Thymus (tissue), 11 donors: ENCODE measurements around the gene TBX18. TPM values are rescaled to one million over a fixed set of nuclear protein-coding genes. Genes with fewer than 3 reads are reported as not detected.
A peak's percentile ranks its signal among the peaks of the same experiment; 100 is the strongest.

Source experiments
- DNase-seq, 9 donors: peaks; one replicate each; pipeline ENCODE4 v3.0.0-alpha.2; 2013; ENCODE audit warnings: low spot score in 9 of 9, low read depth in 6 of 9, missing footprints in 1 of 9
- H3K27ac ChIP-seq, 2 donors: one replicate each; pipeline ENCODE4 v1.5.1; 2013; ENCODE audit warnings: control low read depth in 1 of 2, low read depth in 1 of 2, low read length in 1 of 2, mild to moderate bottlenecking in 1 of 2, moderate library complexity in 1 of 2
- H3K27me3 ChIP-seq, 2 donors: one replicate each; pipeline ENCODE4 v1.5.1; 2013; ENCODE audit warnings: low read length in 1 of 2; ENCODE audit not compliant: control insufficient read depth in 2 of 2, insufficient read depth in 1 of 2
- H3K36me3 ChIP-seq, 2 donors: one replicate each; pipeline ENCODE4 v1.5.1; 2013; ENCODE audit warnings: low read length in 1 of 2, mild to moderate bottlenecking in 1 of 2, moderate library complexity in 1 of 2; ENCODE audit not compliant: control insufficient read depth in 2 of 2, insufficient read depth in 2 of 2
- H3K4me1 ChIP-seq, 2 donors: one replicate each; pipeline ENCODE4 v1.5.1; 2013; ENCODE audit warnings: low read length in 2 of 2; ENCODE audit not compliant: control insufficient read depth in 2 of 2, insufficient read depth in 2 of 2
- H3K4me3 ChIP-seq, 2 donors: one replicate each; pipeline ENCODE4 v1.5.1; 2013; ENCODE audit warnings: low read length in 2 of 2, control low read depth in 1 of 2, mild to moderate bottlenecking in 1 of 2
- H3K9me3 ChIP-seq, 2 donors: one replicate each; pipeline ENCODE4 v1.5.1; 2013; ENCODE audit warnings: low read length in 1 of 2, mild to moderate bottlenecking in 1 of 2; ENCODE audit not compliant: control insufficient read depth in 2 of 2, insufficient read depth in 1 of 2
- WGBS: extraction: QIAGEN DNeasy Blood & Tissue Kit; methylation state at CpG from one replicate; pipeline ENCODE4 v1.1.7; 2013; 5-methylcytosine and 5-hydroxymethylcytosine counted together
- polyA plus RNA-seq: library from polyadenylated mRNA; stranded (reverse); fragments of 200-250 nt; gene quantifications from one replicate; pipeline ENCODE4 v1.2.3, GENCODE V29; 2013
- total RNA-seq: library from RNA; stranded (reverse); fragments of 120-200 nt; gene quantifications from one replicate; pipeline ENCODE4 v1.2.4, GENCODE V29; 2013
- donor health status: healthy.

The TBX18 gene
- total and polyA plus RNA-seq, 2 donors, result 0.90 to 1.3 TPM

DNA sequence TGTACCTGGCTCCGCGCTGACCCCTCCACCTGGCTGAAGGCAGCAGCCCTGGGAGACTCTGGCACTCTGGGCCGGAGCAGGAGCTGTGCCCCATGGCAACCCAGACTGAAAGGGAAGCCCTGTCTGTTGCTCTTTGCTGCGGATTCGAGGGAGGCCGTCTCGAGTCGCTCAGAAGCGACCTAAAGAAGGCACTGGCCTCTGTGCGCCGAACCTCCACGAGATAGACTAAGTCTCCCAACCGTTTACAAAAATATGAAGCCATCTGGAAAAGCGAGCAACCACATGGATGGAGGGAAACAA lies 10.5 kb upstream of the TBX18 start:
- Histone ChIP-seq H3K4me1 (peaks cover 0 to 8% of the 10 kb centered on the region in 2 donors), H3K4me3 (no peak overlapping the region), H3K9me3 (peaks cover 0 to 3% of the 10 kb centered on the region in 2 donors), H3K36me3 (no peaks in the 10 kb centered on the region), H3K27ac (no peak overlapping the region), H3K27me3 (peaks cover 49 to 77% of the 10 kb centered on the region in 2 donors)
- 7% methylated on average over 14 of the region's 14 CpGs for whole genome bisulfite sequencing
- DNase-seq, result no peak

DNA sequence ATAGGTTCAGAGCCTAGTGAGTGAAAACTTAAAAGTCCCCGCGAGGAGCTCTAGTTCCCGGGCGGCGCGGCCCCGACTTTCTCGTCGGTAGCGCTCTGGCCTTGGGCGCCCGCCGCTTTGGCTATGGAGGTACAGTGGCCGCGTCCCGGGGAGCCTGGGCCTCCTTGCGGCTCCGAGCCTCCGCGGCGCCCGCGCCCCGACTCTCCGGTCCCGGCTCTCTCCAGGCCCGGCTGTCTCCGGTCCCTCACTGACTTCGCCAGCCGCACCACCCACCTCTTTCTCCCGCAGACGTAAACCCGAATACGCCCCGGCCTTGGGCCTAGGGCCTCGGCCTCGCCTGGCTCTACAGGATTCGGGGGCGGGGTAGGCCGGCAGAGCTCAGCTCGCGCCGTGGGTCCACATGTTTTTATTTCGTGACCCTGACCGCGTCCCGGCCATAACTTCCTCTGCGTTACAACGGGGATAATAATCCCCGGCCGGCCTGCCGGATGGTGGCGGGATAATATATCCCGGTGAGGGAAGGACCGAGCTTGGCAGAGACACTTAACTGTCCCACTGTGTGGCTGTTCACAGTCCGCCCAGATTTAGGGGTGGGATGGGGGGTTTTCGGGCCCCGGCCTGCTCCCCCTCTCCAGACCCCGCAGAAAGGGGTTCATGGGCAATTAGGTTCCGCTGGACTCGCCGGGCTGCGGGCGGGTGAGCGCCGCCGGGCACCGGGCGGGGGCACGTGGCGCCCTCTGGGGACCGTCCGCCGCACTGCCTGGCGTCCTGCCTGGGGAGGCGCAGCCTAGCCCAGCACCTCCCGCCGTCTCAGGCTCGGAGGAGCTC lies 10.0 kb upstream of the TBX18 start:
- 2% methylated on average over 79 of the region's 79 CpGs for WGBS
- Histone ChIP-seq H3K4me3 (no peak overlapping the region), H3K9me3 (peaks cover 0 to 3% of the 10 kb centered on the region in 2 donors), H3K27ac (no peak overlapping the region), H3K27me3 (peaks cover 50 to 79% of the 10 kb centered on the region in 2 donors), H3K36me3 (no peaks in the 10 kb centered on the region), H3K4me1 (peaks cover 0 to 8% of the 10 kb centered on the region in 2 donors)
- DNase-seq, result no peak

DNA sequence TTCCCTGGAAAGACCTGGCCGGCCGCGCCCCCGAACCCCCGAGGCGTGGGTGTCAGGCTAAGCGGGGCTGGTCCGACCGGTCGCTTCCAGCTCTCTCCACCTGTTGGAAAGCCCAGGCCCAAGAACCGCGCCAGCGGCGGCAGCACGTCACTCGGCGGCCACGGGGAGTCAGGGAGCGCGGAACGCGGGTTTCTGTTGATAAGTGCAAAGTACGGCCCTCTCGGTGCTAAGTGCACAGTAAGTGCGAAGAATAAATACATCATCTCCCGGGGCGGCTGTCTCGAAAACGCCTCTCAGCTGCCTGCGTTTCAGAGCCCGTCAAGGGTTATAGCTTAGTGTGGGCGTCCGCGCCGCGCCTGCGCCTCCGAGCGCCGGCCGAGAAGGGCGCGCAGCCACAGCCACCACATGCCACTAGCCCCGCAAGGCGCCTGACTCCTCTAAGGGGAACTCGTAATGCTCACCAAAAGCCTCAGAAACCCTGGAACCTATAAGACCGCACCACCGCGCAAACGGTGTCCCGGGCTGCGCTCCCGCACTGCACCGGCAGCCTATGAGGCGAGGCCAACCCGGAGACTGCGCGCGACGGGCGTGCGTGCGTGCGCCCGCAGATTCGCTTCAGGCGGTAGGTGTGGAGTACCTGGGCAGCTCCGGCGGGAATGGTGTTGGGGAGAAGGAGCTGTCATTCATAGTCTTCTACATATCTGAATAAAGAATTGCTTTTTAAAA lies 9.2 kb upstream of the TBX18 start:
- Histone ChIP-seq H3K27me3 (peaks cover 57 to 87% of the 10 kb centered on the region in 2 donors), H3K4me3 (no peak overlapping the region), H3K4me1 (peaks cover 0 to 8% of the 10 kb centered on the region in 2 donors), H3K36me3 (no peaks in the 10 kb centered on the region), H3K27ac (no peak overlapping the region), H3K9me3 (peaks cover 0 to 3% of the 10 kb centered on the region in 2 donors)
- peak in 1 of 9 donors; percentile 19 for DNase-seq
- 3% methylated on average over 69 of the region's 69 CpGs for WGBS

DNA sequence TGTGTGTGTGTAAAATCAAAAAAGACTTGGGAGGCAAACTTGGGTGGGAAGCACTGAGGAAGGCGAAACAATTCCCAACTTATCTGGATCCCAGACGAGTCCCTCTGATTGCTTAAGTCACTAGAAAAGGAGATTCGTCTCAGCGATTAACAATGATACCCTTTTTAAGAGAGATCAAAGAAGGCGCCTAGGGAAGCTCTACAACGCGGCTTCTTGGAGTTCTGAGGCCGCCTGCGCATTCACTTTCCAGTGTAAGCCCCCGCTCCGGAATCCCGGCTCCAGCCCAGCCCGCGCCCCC lies 8.7 kb upstream of the TBX18 start:
- no peaks in the 10 kb centered on the region for H3K36me3 ChIP-seq
- DNase-seq, result no peak
- H3K4me1 ChIP-seq, result peaks cover 0 to 8% of the 10 kb centered on the region in 2 donors
- no peak overlapping the region for H3K4me3 ChIP-seq
- H3K27ac ChIP-seq, result no peak overlapping the region
- WGBS, result 5% methylated on average over 14 of the region's 14 CpGs
- H3K9me3 ChIP-seq, result peaks cover 0 to 3% of the 10 kb centered on the region in 2 donors
- H3K27me3 ChIP-seq, result peaks cover 62 to 89% of the 10 kb centered on the region in 2 donors

DNA sequence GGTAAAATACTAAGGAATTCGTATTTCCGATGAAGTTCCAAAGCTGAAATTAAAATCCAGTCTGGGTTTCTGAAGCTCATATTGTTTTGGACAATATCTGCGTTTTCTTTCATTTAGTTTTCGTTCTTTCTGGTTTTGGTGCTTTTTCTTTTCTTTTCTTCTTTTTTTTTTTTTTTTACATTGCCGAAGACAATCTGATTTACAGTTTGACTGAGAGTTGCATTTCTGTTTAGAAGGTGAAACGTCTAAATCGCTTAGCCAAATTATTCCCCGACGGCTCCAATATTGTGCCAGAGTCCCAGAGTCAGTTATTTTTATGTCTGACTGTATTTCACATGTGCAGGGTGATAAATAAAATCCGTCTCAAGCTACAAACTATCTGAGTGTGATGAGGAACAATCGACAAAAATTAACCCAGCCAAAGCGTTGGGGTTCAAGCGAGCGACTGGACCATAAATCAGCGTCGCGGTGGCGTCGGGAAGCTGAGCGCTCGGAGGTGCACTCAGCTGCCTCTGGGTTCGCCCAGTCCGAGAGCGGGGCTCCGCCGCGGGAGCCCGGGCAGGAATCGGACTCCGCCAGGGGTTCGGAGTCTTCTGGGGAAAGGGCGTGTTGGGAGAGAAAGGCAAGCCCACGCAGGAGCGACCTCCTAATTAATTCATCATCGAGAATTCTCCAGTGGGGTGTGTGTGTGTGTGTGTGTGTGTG lies 8.2 kb upstream of the TBX18 start:
- WGBS, result 13% methylated on average over 35 of the region's 35 CpGs
- Histone ChIP-seq H3K27ac (no peak overlapping the region), H3K9me3 (peaks cover 0 to 3% of the 10 kb centered on the region in 2 donors), H3K4me1 (peaks cover 0 to 8% of the 10 kb centered on the region in 2 donors), H3K36me3 (no peaks in the 10 kb centered on the region), H3K4me3 (no peak overlapping the region), H3K27me3 (peaks cover 65 to 94% of the 10 kb centered on the region in 2 donors)
- no peak for DNase-seq

DNA sequence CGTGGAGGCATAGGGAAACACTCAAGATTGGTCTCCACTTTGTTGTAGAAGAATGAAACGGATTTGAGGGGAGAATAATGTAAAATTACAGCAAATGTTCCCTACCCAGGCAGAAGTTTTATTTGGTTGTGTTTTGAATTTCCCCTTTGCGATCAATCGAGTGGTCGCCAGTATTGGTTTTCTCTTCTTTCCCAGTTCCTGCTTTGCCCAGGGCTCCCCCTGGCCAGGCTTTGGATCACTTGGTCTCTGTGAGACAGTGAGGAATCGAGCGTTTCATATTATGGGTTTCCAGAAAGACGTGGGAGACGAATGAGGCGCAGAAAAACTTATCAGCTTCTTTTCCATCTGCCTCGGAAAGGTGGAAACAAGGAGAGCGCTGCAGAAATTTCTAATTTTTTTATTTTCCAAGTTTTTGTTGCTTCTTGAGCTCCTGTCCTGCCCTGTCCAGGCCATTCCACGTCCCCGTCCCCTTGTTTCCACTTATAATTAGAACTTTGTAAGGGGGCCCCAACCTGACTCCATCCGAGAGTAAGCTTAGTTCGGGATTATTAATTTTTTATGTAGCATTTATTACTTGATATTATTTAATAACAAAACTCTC lies 7.5 kb upstream of the TBX18 start:
- no peak overlapping the region for H3K27ac ChIP-seq
- no peaks in the 10 kb centered on the region for H3K36me3 ChIP-seq
- peaks cover 72 to 98% of the 10 kb centered on the region in 2 donors for H3K27me3 ChIP-seq
- peaks cover 0 to 8% of the 10 kb centered on the region in 2 donors for H3K4me1 ChIP-seq
- H3K9me3 ChIP-seq, result peaks cover 3 to 4% of the 10 kb centered on the region in 2 donors
- 16% methylated on average over 16 of the region's 16 CpGs for WGBS
- H3K4me3 ChIP-seq, result no peak overlapping the region
- DNase-seq, result no peak

DNA sequence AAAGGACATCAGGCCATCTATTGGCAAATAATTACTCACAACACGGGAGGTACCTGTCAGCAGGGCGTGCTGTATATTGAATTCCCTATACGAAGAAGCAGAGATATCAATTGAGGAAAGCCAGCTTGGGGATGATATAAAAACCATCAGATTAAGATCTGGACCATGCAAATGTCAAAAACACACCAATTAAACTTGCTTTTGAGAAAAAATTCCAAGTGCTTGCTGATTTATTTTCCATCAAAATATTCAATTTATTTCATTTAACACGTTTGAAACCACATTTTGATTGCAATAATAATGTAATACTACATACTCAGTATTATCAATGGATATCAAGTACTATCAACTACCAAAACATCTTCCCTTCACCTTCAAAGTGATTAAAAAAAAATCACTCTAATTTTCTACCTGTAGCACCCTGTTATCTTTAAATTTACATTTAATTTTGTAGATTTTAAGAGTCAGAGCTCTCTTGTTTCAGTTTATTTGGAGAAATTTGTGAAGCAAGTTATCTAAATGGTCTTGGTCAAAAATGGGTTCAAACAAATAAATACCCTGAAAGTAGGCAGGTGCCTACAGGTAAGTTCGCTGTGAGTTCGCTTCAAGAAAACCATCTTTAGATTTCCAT lies 6.8 kb upstream of the TBX18 start:
- WGBS, result 20% methylated on average over 6 of the region's 6 CpGs
- no peak for DNase-seq
- Histone ChIP-seq H3K27me3 (peaks cover 74 to 99% of the 10 kb centered on the region in 2 donors), H3K36me3 (no peaks in the 10 kb centered on the region), H3K4me1 (peaks cover 0 to 11% of the 10 kb centered on the region in 2 donors), H3K9me3 (peaks cover 4 to 10% of the 10 kb centered on the region in 2 donors), H3K4me3 (no peak overlapping the region), H3K27ac (no peak overlapping the region)

DNA sequence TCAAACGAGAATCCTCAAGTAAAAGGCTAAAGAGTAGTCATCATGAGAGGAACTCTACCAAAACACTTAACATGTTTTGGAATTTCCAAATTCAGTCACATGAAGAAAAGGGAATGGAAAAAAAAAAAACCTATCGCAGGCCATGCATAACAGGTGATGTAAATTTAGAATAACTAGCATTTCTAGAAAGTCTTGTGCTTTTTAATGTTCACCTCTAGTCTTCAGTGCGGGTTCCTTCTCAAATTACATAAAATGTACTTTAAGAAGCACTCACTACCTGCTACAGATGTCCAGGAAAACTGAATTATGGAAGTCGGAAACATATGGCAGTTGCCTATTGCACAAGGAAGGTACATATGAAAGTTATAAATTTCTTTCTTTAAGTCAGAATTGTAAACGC lies 6.1 kb upstream of the TBX18 start:
- H3K9me3 ChIP-seq, result peaks cover 4 to 18% of the 10 kb centered on the region in 2 donors
- H3K36me3 ChIP-seq, result no peaks in the 10 kb centered on the region
- peaks cover 80 to 100% of the 10 kb centered on the region in 2 donors for H3K27me3 ChIP-seq
- WGBS, result 23% methylated on average over 5 of the region's 5 CpGs
- peaks cover 0 to 11% of the 10 kb centered on the region in 2 donors for H3K4me1 ChIP-seq
- H3K27ac ChIP-seq, result no peak overlapping the region
- no peak for DNase-seq
- H3K4me3 ChIP-seq, result no peak overlapping the region
